Measurements from ENCODE around the gene GOSR1.
"Not testable (repeated sequence)": the region's sequence is repeated elsewhere in the genome, so short reads cannot be mapped to it uniquely, and the experiment has no call there.

Gene GOSR1

GRCh38 chr17:30563131-30563904, 86.1 kb downstream of the GOSR1 start:
- not testable (repeated sequence) for DNase-seq (ENCODE audit: low read depth)

- not testable (repeated sequence) for DNase-seq (ENCODE audit: low read depth)
Measured at GRCh38 chr17:30563905-30564390, 86.7 kb downstream of the GOSR1 start.

GRCh38 chr17:30564422-30565072, 87.3 kb downstream of the GOSR1 start:
- not testable (repeated sequence) for DNase-seq (ENCODE audit: low read depth)

- DNase-seq (ENCODE audit: low read depth), result no peak
Measured at GRCh38 chr17:30565073-30565935, 88.1 kb downstream of the GOSR1 start.

GRCh38 chr17:30566104-30566503, 88.9 kb downstream of the GOSR1 start:
- not testable (repeated sequence) for DNase-seq (ENCODE audit: low read depth)

GRCh38 chr17:30566516-30567225, 89.5 kb downstream of the GOSR1 start:
- not testable (repeated sequence) for DNase-seq (ENCODE audit: low read depth)

GRCh38 chr17:30567231-30568116, 90.3 kb downstream of the GOSR1 start:
- no peak for DNase-seq (ENCODE audit: low read depth)

GRCh38 chr17:30568117-30568430, 90.9 kb downstream of the GOSR1 start:
- no peak for DNase-seq (ENCODE audit: low read depth)

- not testable (repeated sequence) for DNase-seq (ENCODE audit: low read depth)
Measured at GRCh38 chr17:30569531-30570175, 92.4 kb downstream of the GOSR1 start.

- no peak for DNase-seq (ENCODE audit: low read depth)
Measured at GRCh38 chr17:30570191-30570590, 93.0 kb downstream of the GOSR1 start.

- DNase-seq (ENCODE audit: low read depth), result no peak
Measured at GRCh38 chr17:30570596-30571265, 93.5 kb downstream of the GOSR1 start.

GRCh38 chr17:30571404-30571803, 94.2 kb downstream of the GOSR1 start:
- DNase-seq (ENCODE audit: low read depth), result not testable (repeated sequence)

- DNase-seq (ENCODE audit: low read depth), result no peak
Measured at GRCh38 chr17:30571921-30572320, 94.7 kb downstream of the GOSR1 start.

- DNase-seq (ENCODE audit: low read depth), result not testable (repeated sequence)
Measured at GRCh38 chr17:30572651-30573554, 95.7 kb downstream of the GOSR1 start.

- DNase-seq (ENCODE audit: low read depth), result no peak
Measured at GRCh38 chr17:30573603-30574175, 96.5 kb downstream of the GOSR1 start.

- DNase-seq (ENCODE audit: low read depth), result not testable (repeated sequence)
Measured at GRCh38 chr17:30574309-30574708, 97.1 kb downstream of the GOSR1 start.

- not testable (repeated sequence) for DNase-seq (ENCODE audit: low read depth)
Measured at GRCh38 chr17:30574806-30575205, 97.6 kb downstream of the GOSR1 start.

- not testable (repeated sequence) for DNase-seq (ENCODE audit: low read depth)
Measured at GRCh38 chr17:30575648-30576325, 98.6 kb downstream of the GOSR1 start.
